ENCODE results near the gene ADRA2C.

- no peak for TF ChIP-seq CTCF (IDR thresholded peaks at IDR 0.05)
- TF ChIP-seq REST (IDR thresholded peaks at IDR 0.05; ENCODE audit: insufficient read depth in 1 of 2, low read depth in 2 of 2, low read length in 1 of 2) = no peak
Observed at GRCh38 chr4:3767570-3768288, 1.5 kb downstream of the ADRA2C start.

Data from Panc1 (cell line).